DND-41 (cell line): Measurements from ENCODE around the gene ZDHHC12.

Source experiments
- EZH2 ChIP-seq: IDR thresholded peaks from 3 replicates; pipeline ENCODE4 v1.6.1; 2012; ENCODE audit warnings: borderline replicate concordance, low read depth, mild to moderate bottlenecking, moderate library complexity, low read length, inconsistent platforms; ENCODE audit not compliant: severe bottlenecking
- TF ChIP-seq, protein P1 (sequence below): IDR thresholded peaks from 2 replicates; pipeline ENCODE4 v1.5.1; 2012; ENCODE audit warnings: borderline replicate concordance, low read length, moderate library complexity, mild to moderate bottlenecking; ENCODE audit not compliant: poor library complexity, severe bottlenecking; ENCODE audit errors: extremely low read depth

DNA sequence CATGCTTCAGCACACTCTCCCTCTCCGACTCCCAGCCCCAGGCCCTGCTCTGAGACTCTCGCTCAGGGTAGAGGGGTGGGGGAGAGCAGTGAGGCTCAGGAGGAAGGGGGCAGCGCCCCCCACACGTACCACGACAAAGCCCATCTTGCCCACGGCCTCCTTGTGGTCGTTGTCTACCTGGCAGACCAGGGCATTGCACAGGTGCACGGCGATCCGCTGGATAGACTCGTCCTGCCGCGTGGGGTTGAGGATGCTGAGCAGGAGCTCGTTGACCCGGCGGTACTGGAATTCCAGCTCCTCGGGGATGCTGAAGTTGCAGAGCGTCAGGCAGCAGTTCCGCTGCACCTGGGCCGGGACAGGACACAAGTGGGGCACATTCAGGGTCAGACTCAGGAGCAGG, 18.5 kb upstream of the ZDHHC12 start:
- no peak for TF ChIP-seq EZH2
- TF ChIP-seq, protein P1, sequence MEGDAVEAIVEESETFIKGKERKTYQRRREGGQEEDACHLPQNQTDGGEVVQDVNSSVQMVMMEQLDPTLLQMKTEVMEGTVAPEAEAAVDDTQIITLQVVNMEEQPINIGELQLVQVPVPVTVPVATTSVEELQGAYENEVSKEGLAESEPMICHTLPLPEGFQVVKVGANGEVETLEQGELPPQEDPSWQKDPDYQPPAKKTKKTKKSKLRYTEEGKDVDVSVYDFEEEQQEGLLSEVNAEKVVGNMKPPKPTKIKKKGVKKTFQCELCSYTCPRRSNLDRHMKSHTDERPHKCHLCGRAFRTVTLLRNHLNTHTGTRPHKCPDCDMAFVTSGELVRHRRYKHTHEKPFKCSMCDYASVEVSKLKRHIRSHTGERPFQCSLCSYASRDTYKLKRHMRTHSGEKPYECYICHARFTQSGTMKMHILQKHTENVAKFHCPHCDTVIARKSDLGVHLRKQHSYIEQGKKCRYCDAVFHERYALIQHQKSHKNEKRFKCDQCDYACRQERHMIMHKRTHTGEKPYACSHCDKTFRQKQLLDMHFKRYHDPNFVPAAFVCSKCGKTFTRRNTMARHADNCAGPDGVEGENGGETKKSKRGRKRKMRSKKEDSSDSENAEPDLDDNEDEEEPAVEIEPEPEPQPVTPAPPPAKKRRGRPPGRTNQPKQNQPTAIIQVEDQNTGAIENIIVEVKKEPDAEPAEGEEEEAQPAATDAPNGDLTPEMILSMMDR: no peak
